IMR-90 (cell line): ENCODE results near the gene POLD3. TPM values are rescaled to one million over a fixed set of nuclear protein-coding genes. Genes with fewer than 3 reads are reported as not detected.

Experiments used
- ATAC-seq: fragments of 200-7000 bp; cut with Tn5 transposase; 2 replicates; pipeline ENCODE4 v1.9.1; 2020; ENCODE audit warnings: low read depth, mild to moderate bottlenecking, moderate library complexity
- BruUV-seq: library from RNA; stranded (reverse); fragments of 400-500 nt; replicated peaks from 2 replicates; lab custom pipeline; 2021; lab: Mats Ljungman, UMichigan
- CTCF ChIA-PET: fragments of 300-600 bp; formaldehyde crosslinking; extraction: SDS; loops from one replicate; lab custom pipeline; 2021; ENCODE audit warnings: antibody characterized with exemption; lab: Yijun Ruan, JAX
- POLR2A ChIA-PET: fragments of 300-600 bp; sonication (Branson Sonifier 250); formaldehyde crosslinking; loops from one replicate; lab custom pipeline; 2022; ENCODE audit warnings: antibody characterized with exemption; ENCODE audit not compliant: unreplicated experiment; lab: Charles Lee
- DNase-seq: peaks from one replicate; pipeline ENCODE4 v3.0.0; 2013
- H2AFZ ChIP-seq: replicated peaks from 2 replicates; pipeline ENCODE3; 2013; ENCODE audit warnings: low read length, mild to moderate bottlenecking; ENCODE audit not compliant: poor library complexity
- H2AK5ac ChIP-seq: 2 replicates; pipeline ENCODE4 v1.6.1; 2013; ENCODE audit warnings: low read depth, low read length, inconsistent platforms
- H2AK9ac ChIP-seq: replicated peaks from 2 replicates; pipeline ENCODE3; 2013; ENCODE audit warnings: mild to moderate bottlenecking, low read depth, low read length, moderate library complexity; ENCODE audit not compliant: poor library complexity
- H2BK120ac ChIP-seq: 2 replicates; pipeline ENCODE4 v1.6.1; 2013; ENCODE audit warnings: low read depth, low read length, inconsistent platforms
- H2BK15ac ChIP-seq: 3 replicates; pipeline ENCODE4 v1.6.1; 2013; ENCODE audit warnings: low read depth, low read length, inconsistent platforms
- H2BK20ac ChIP-seq: 2 replicates; pipeline ENCODE4 v1.6.1; 2013; ENCODE audit warnings: low read depth, mild to moderate bottlenecking, inconsistent platforms, low read length, moderate library complexity
- H2BK5ac ChIP-seq: 2 replicates; pipeline ENCODE4 v1.6.1; 2013; ENCODE audit warnings: mild to moderate bottlenecking, low read depth, low read length, inconsistent platforms; ENCODE audit not compliant: poor library complexity, severe bottlenecking
- H3K14ac ChIP-seq: replicated peaks from 2 replicates; pipeline ENCODE4 v1.6.1; 2013; ENCODE audit warnings: low read depth, low read length, inconsistent platforms
- H3K18ac ChIP-seq: 2 replicates; pipeline ENCODE4 v1.6.1; 2013; ENCODE audit warnings: low read depth, low read length, control low read depth
- H3K23ac ChIP-seq: 2 replicates; pipeline ENCODE4 v1.6.1; 2013; ENCODE audit warnings: low read depth, low read length, inconsistent platforms
- H3K27ac ChIP-seq: 2 replicates; pipeline ENCODE4 v1.5.1; 2013; ENCODE audit warnings: mild to moderate bottlenecking, control low read depth, low read length; ENCODE audit not compliant: insufficient read depth
- H3K27me3 ChIP-seq: 2 replicates; pipeline ENCODE4 v1.6.1; 2013; ENCODE audit warnings: low read length; ENCODE audit not compliant: control insufficient read depth, insufficient read depth
- H3K36me3 ChIP-seq: 2 replicates; pipeline ENCODE4 v1.6.1; 2013; ENCODE audit warnings: low read length, mixed read lengths; ENCODE audit not compliant: control insufficient read depth, insufficient read depth
- H3K4ac ChIP-seq: 2 replicates; pipeline ENCODE4 v1.6.1; 2013; ENCODE audit warnings: low read depth, low read length, inconsistent platforms
- H3K4me1 ChIP-seq: 2 replicates; pipeline ENCODE4 v1.6.1; 2013; ENCODE audit warnings: low read length, mixed read lengths; ENCODE audit not compliant: control insufficient read depth, insufficient read depth
- H3K4me2 ChIP-seq: 2 replicates; pipeline ENCODE4 v1.6.1; 2013; ENCODE audit warnings: low read depth, mild to moderate bottlenecking, control low read depth, low read length, moderate library complexity
- H3K4me3 ChIP-seq: 2 replicates; pipeline ENCODE4 v1.5.1; 2013; ENCODE audit warnings: low read depth, mild to moderate bottlenecking, control low read depth, low read length, moderate library complexity; ENCODE audit not compliant: insufficient read depth
- H3K56ac ChIP-seq: 2 replicates; pipeline ENCODE4 v1.6.1; 2013; ENCODE audit warnings: low read length, inconsistent platforms; ENCODE audit not compliant: insufficient read depth; ENCODE audit errors: extremely low read depth
- H3K79me1 ChIP-seq, 2 experiments: 2 replicates each; pipeline ENCODE4 v1.6.1; 2013; ENCODE audit warnings: low read length in 2 of 2, inconsistent platforms in 1 of 2, low read depth in 1 of 2
- H3K9ac ChIP-seq: 2 replicates; pipeline ENCODE4 v1.6.1; 2013; ENCODE audit warnings: low read depth, low read length, control low read depth
- H3K9me1 ChIP-seq: 2 replicates; pipeline ENCODE4 v1.6.1; 2013; ENCODE audit warnings: low read length, inconsistent platforms; ENCODE audit not compliant: insufficient read depth
- H3K9me3 ChIP-seq: 2 replicates; pipeline ENCODE4 v1.6.1; 2013; ENCODE audit warnings: low read length; ENCODE audit not compliant: control insufficient read depth, insufficient read depth
- H4K20me1 ChIP-seq: 2 replicates; pipeline ENCODE4 v1.6.1; 2013; ENCODE audit warnings: low read length, inconsistent platforms; ENCODE audit not compliant: insufficient read depth
- H4K5ac ChIP-seq: 2 replicates; pipeline ENCODE4 v1.6.1; 2013; ENCODE audit warnings: mild to moderate bottlenecking, low read depth, low read length, control low read depth
- H4K8ac ChIP-seq, 2 experiments: 2 replicates each; pipeline ENCODE4 v1.6.1; 2013; ENCODE audit warnings: low read depth in 2 of 2, low read length in 2 of 2, control low read depth in 1 of 2, inconsistent platforms in 1 of 2
- H4K91ac ChIP-seq: 2 replicates; pipeline ENCODE4 v1.6.1; 2013; ENCODE audit warnings: low read depth, low read length, inconsistent platforms; ENCODE audit not compliant: insufficient read depth
- BHLHE40 ChIP-seq: fragments of 150-350 bp; IDR thresholded peaks from 2 replicates; pipeline ENCODE4 v1.6.1; 2016; ENCODE audit warnings: mild to moderate bottlenecking, low read depth, low read length
- CEBPB ChIP-seq: IDR thresholded peaks from 2 replicates; pipeline ENCODE4 v1.6.1; 2012; ENCODE audit warnings: low read depth, low read length, improper control_type of control experiment
- CTCF ChIP-seq: conservative IDR thresholded peaks from 2 replicates; pipeline ENCODE4 v1.5.1; 2012; ENCODE audit warnings: mild to moderate bottlenecking, low read depth, low read length, improper control_type of control experiment
- ELK1 ChIP-seq: fragments of 150-350 bp; IDR thresholded peaks from 2 replicates; pipeline ENCODE4 v1.6.1; 2016; ENCODE audit warnings: low read depth, mild to moderate bottlenecking, low read length, moderate library complexity, borderline replicate concordance
- MAFK ChIP-seq: IDR thresholded peaks from 2 replicates; pipeline ENCODE4 v1.6.1; 2012; ENCODE audit warnings: low read depth, low read length, improper control_type of control experiment
- MXI1 ChIP-seq: IDR thresholded peaks from 2 replicates; pipeline ENCODE4 v1.6.1; 2012; ENCODE audit warnings: low read depth, mild to moderate bottlenecking, low read length, moderate library complexity, borderline replicate concordance
- POLR2A ChIP-seq: IDR thresholded peaks from 2 replicates; pipeline ENCODE4 v1.6.1; 2012; ENCODE audit warnings: mild to moderate bottlenecking, low read depth, low read length
- RAD21 ChIP-seq: IDR thresholded peaks from 2 replicates; pipeline ENCODE4 v1.6.1; 2012; ENCODE audit warnings: low read length, improper control_type of control experiment
- RCOR1 ChIP-seq: IDR thresholded peaks from 2 replicates; pipeline ENCODE4 v1.6.1; 2012; ENCODE audit warnings: mild to moderate bottlenecking, low read length, improper control_type of control experiment; ENCODE audit not compliant: insufficient replicate concordance
- USF2 ChIP-seq: fragments of 150-350 bp; IDR thresholded peaks from 2 replicates; pipeline ENCODE4 v1.6.1; 2017; ENCODE audit warnings: mild to moderate bottlenecking, antibody characterized with exemption, low read length, low read depth
- WGBS, 2 experiments: methylation state at CpG; one replicate each; pipeline versions ENCODE4 v1.1.5 to v1.1.7; 2013; ENCODE audit warnings: missing lambda C conversion rate in 2 of 2; ENCODE audit not compliant: insufficient read length in 1 of 2; ENCODE audit errors: extremely low coverage in 2 of 2; 5-methylcytosine and 5-hydroxymethylcytosine counted together
- dilution Hi-C: fragments of 300-500 bp; cut with HindIII; formaldehyde crosslinking; loops from one replicate; pipeline ENCODE4 v1.14.3; 2018; ENCODE audit warnings: low sequenced_read_pairs; ENCODE audit not compliant: unreplicated experiment
- in situ Hi-C: fragments of 300-500 bp; cut with MboI; formaldehyde crosslinking; loops from 3 replicates; pipeline ENCODE4 v1.14.3; 2019; ENCODE audit warnings: low sequenced_read_pairs, inconsistent platforms, mixed read lengths
- intact Hi-C: fragments of 100-400 bp; cut with micrococcal nuclease; formaldehyde crosslinking; loops from 2 replicates; pipeline ENCODE4 v1.10.0; 2022
- polyA plus RNA-seq, 3 experiments: library from polyadenylated mRNA; depleted of rRNA; stranded (reverse); fragments of >200 nt; gene quantifications; 2 replicates each; pipeline ENCODE4 v1.2.3, GENCODE V29; 2012; ENCODE audit warnings: low replicate concordance in 1 of 3
- total RNA-seq: library from RNA; depleted of rRNA; stranded (reverse); fragments of >200 nt; gene quantifications from 2 replicates; pipeline ENCODE4 v1.2.3, GENCODE V29; 2012

Gene POLD3
- total and polyA plus RNA-seq, 2 of the 4 experiments (the other 2 are of a cell fraction) = 9.1 to 9.2 TPM

- Histone ChIP-seq H2AK9ac (no peak overlapping the region), H4K91ac (no peak overlapping the region), H3K4me3 (no peak overlapping the region), H2AFZ (no peak overlapping the region), H3K56ac (no peak overlapping the region), H3K27me3 (peaks cover 10% of the 10 kb centered on the region), H3K9me3 (no peaks in the 10 kb centered on the region), H3K27ac (no peak overlapping the region), H2BK15ac (no peak overlapping the region), H3K9me1 (peaks cover 3% of the 10 kb centered on the region; the same call in 1 of the 2 replicates), H2BK5ac (no peak overlapping the region), H4K20me1 (no peaks in the 10 kb centered on the region), H3K18ac (no peak overlapping the region), H3K36me3 (no peaks in the 10 kb centered on the region), H3K4me1 (peaks cover 3% of the 10 kb centered on the region), H2AK5ac (no peak overlapping the region), H3K4me2 (no peak overlapping the region), H3K4ac (no peak overlapping the region), H3K79me1 (no peaks in the 10 kb centered on the region), H2BK120ac (no peak overlapping the region), H4K8ac (no peak overlapping the region), H4K5ac (no peak overlapping the region), H3K23ac (no peak overlapping the region), H2BK20ac (no peak overlapping the region), H3K14ac (no peak overlapping the region), H3K9ac (no peak overlapping the region)
- no peak for TF ChIP-seq USF2
- no peak for TF ChIP-seq CEBPB
- no peak for TF ChIP-seq RAD21
- TF ChIP-seq RCOR1 = no peak
- TF ChIP-seq CTCF = no peak
- no peak for TF ChIP-seq MXI1
- TF ChIP-seq ELK1 = no peak
- no peak for TF ChIP-seq BHLHE40
- TF ChIP-seq POLR2A = no peak
- TF ChIP-seq MAFK = no peak
- CTCF ChIA-PET = no interaction called here
- DNase-seq = no peak
- in situ Hi-C loops (no loop called here), intact Hi-C loops (no loop called here), dilution Hi-C loops (no loop called here)
- POLR2A ChIA-PET = no interaction called here
- no TSS peak for BruUV-seq
- no peak for ATAC-seq
- 32% methylated on average over 3 of the region's 6 CpGs; no CpG with 5 or more reads in 1 of the 2 experiments for WGBS, 2 experiments
Observed at GRCh38 chr11:74579577-74580270, 12.7 kb upstream of the POLD3 start.
